Measurements from ENCODE around the gene NUAK1. TPM values are rescaled to one million over a fixed set of nuclear protein-coding genes. Genes with fewer than 3 reads are reported as not detected.

NUAK1 gene
- total RNA-seq, 4 donors from 2014 or later, result 9.4 to 56.8 (median 26.8) TPM

GRCh38 chr12:106031761-106032622, 106.8 kb downstream of the NUAK1 start:
- H3K27me3 ChIP-seq, result no peaks in the 10 kb centered on the region
- intact Hi-C loops (cut with DNase I; ENCODE audit: low total_unique reads), result no loop called here

GRCh38 chr12:106030210-106031071, 108.3 kb downstream of the NUAK1 start:
- H3K4me3 ChIP-seq, result no peak overlapping the region
- TF ChIP-seq CTCF (IDR thresholded peaks at IDR 0.05), result no peak
- no peak for TF ChIP-seq POLR2A (IDR thresholded peaks at IDR 0.05)
- no peaks in the 10 kb centered on the region for H3K36me3 ChIP-seq
- peak overlapping the region; percentile 38 to 63 for H3K27ac ChIP-seq
- H3K9me3 ChIP-seq, result no peaks in the 10 kb centered on the region
- DNase-seq, result peak; percentile 19 to 26
- H3K27me3 ChIP-seq, result no peaks in the 10 kb centered on the region
- intact Hi-C loops (cut with DNase I; ENCODE audit: low total_unique reads), result no loop called here
- no peaks in the 10 kb centered on the region for H3K4me1 ChIP-seq

More at GRCh38 chr12:106031761-106032622, 106.8 kb downstream of the NUAK1 start:
- TF ChIP-seq POLR2A (IDR thresholded peaks at IDR 0.05), result no peak
- no peak for TF ChIP-seq CTCF (IDR thresholded peaks at IDR 0.05)
- Histone ChIP-seq H3K4me3 (no peak overlapping the region), H3K9me3 (no peaks in the 10 kb centered on the region), H3K27ac (no peak overlapping the region), H3K36me3 (no peaks in the 10 kb centered on the region), H3K4me1 (no peaks in the 10 kb centered on the region)
- DNase-seq, result no peak

- TF ChIP-seq POLR2A (IDR thresholded peaks at IDR 0.05), result no peak
- no peak for TF ChIP-seq CTCF (IDR thresholded peaks at IDR 0.05)
- intact Hi-C loops (cut with DNase I; ENCODE audit: low total_unique reads), result no loop called here
Observed at GRCh38 chr12:106029532-106029931, 109.2 kb downstream of the NUAK1 start.

GRCh38 chr12:106027911-106028310, 110.8 kb downstream of the NUAK1 start:
- TF ChIP-seq CTCF (IDR thresholded peaks at IDR 0.05) (no peak), POLR2A (IDR thresholded peaks at IDR 0.05) (no peak)
- intact Hi-C loops (cut with DNase I; ENCODE audit: low total_unique reads), result no loop called here
- no peaks in the 10 kb centered on the region for H3K9me3 ChIP-seq
- no peak overlapping the region for H3K4me3 ChIP-seq
- DNase-seq, result no peak
- no peak overlapping the region for H3K27ac ChIP-seq
- no peaks in the 10 kb centered on the region for H3K36me3 ChIP-seq
- H3K27me3 ChIP-seq, result no peaks in the 10 kb centered on the region
- H3K4me1 ChIP-seq, result no peaks in the 10 kb centered on the region

More at GRCh38 chr12:106029532-106029931, 109.2 kb downstream of the NUAK1 start:
- no peaks in the 10 kb centered on the region for H3K9me3 ChIP-seq
- H3K27ac ChIP-seq, result peak overlapping the region in 1 of 2 donors; percentile 38
- no peaks in the 10 kb centered on the region for H3K27me3 ChIP-seq
- no peak for DNase-seq
- no peaks in the 10 kb centered on the region for H3K36me3 ChIP-seq
- no peak overlapping the region for H3K4me3 ChIP-seq
- no peaks in the 10 kb centered on the region for H3K4me1 ChIP-seq
